Suprapubic skin (tissue), 4 donors: Measurements from ENCODE around the gene PLK4.

ENCODE experiments used
- POLR2A ChIP-seq, 2 donors: fragments of 450-650 bp; IDR thresholded peaks; one replicate each; pipeline ENCODE4 v1.6.1; 2017; ENCODE audit warnings: antibody characterized with exemption in 2 of 2, mild to moderate bottlenecking in 2 of 2, moderate library complexity in 2 of 2
- POLR2AphosphoS5 ChIP-seq, 3 donors: sonication (generic); formaldehyde crosslinking; IDR thresholded peaks; one replicate each; pipeline ENCODE4 v1.6.1; 2017; ENCODE audit warnings: antibody characterized with exemption in 3 of 3
- TF ChIP-seq, protein P1 (sequence below), 2 donors: fragments of 200-600 bp in 1 of 2; fragments of 450-650 bp in 1 of 2; sonication (generic) in 1 of 2; IDR thresholded peaks; one replicate each; pipeline ENCODE4 v1.5.1; 2016 to 2019; ENCODE audit warnings: antibody characterized with exemption in 2 of 2, mild to moderate bottlenecking in 1 of 2, moderate library complexity in 1 of 2

DNA sequence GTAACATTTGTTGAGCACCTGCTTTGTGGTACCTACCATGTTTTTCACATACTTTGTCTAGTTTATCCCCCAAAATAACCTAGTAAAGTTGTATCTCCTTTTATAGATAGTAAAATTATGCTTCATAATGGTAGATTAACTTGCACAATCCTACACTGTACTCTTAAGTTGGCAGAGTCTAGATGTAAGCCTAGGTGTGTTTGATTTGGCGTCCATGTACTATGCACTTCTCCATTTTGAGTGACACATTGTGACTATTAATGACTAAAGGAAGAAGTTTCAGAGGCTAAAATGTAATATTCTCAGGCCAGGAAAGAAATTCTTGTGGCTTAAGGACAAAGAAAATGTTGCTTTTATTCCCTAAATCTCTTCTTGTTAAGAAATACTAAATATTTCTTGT lies 15.4 kb downstream of the PLK4 start:
- TF ChIP-seq POLR2AphosphoS5 (IDR thresholded peaks at IDR 0.05) (no peak), POLR2A (IDR thresholded peaks at IDR 0.05) (no peak)
- TF ChIP-seq, protein P1, sequence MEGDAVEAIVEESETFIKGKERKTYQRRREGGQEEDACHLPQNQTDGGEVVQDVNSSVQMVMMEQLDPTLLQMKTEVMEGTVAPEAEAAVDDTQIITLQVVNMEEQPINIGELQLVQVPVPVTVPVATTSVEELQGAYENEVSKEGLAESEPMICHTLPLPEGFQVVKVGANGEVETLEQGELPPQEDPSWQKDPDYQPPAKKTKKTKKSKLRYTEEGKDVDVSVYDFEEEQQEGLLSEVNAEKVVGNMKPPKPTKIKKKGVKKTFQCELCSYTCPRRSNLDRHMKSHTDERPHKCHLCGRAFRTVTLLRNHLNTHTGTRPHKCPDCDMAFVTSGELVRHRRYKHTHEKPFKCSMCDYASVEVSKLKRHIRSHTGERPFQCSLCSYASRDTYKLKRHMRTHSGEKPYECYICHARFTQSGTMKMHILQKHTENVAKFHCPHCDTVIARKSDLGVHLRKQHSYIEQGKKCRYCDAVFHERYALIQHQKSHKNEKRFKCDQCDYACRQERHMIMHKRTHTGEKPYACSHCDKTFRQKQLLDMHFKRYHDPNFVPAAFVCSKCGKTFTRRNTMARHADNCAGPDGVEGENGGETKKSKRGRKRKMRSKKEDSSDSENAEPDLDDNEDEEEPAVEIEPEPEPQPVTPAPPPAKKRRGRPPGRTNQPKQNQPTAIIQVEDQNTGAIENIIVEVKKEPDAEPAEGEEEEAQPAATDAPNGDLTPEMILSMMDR (IDR thresholded peaks at IDR 0.05), result no peak
